ENCODE results near the gene EXTL2.
"Not testable (repeated sequence)": the region's sequence is repeated elsewhere in the genome, so short reads cannot be mapped to it uniquely, and the experiment has no call there.

Gene EXTL2, protein sequence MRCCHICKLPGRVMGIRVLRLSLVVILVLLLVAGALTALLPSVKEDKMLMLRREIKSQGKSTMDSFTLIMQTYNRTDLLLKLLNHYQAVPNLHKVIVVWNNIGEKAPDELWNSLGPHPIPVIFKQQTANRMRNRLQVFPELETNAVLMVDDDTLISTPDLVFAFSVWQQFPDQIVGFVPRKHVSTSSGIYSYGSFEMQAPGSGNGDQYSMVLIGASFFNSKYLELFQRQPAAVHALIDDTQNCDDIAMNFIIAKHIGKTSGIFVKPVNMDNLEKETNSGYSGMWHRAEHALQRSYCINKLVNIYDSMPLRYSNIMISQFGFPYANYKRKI

DNA sequence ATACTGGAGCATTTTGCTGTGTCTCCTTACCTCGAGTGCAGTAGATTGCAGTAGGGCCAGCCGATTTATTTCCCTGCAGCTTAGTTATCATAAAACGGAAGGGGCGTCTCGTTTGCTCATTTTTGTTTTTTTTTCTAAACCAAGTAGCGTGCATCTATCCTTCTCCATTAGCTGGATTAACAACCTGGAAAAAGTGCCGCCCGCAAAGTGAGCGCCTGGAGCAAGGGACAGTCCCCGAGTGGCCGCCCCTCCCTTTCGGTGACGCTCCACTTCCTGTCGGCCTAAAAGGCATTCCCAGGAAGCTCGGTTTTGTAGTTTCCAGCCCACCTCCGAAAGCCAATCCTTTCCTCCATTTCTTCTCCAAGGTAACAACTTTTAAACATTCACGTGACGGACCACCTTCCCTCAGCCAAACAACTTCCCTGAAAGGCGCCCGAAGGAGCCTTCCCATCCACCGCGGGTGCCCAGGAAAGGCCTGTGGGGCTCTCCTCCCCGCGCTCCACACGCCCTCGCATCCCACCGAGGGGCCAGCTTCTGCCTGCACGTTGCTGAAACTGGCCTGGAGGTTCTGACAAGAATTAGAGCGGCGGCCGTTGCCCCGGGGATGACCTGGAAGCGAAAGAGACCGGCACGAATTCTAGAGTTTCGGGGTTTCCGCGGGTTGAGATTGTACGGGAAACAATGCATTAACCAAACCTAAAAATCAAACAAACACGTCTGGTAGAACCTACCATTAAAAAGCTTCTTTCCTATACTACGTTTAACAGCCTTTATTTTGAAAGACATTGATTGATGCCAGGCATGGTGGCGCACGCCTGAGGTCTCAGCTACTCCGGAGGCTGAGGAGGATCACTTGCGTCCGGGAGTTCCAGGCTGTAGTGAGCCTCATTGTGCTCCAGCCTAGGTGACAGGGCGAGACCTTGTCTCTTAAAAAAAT, at the start of gene EXTL2:
EXTL2 (minus strand) TSS at position 240 of the 937 bp plus-strand sequence. CDS start 6,085 bp downstream, outside the sequence.
- DNase-seq, result peak; percentile 95

DNA sequence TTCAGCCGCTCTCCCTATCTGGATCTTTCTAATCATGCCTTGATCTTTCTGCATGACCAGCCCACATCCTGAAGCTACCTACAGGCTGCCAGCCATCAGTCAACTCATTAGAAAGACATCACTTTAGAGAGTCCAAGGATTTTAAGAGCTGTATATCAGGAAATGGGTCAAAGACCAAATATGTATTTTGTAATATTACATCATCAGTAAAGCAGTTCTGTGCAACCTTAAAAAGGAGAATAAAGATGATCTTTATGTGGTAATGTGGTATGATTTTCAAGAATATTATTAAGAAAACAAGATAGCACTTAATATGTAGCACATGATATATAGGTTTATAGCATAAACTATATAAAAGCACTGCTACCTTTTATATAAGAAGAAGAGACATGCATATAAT, 48.9 kb upstream of the EXTL2 start:
- DNase-seq, result no peak

GRCh38 chr1:100942304-100943046, 47.8 kb upstream of the EXTL2 start:
- no peak for DNase-seq

- no peak for DNase-seq
Observed at GRCh38 chr1:100941580-100942216, 47.1 kb upstream of the EXTL2 start.

GRCh38 chr1:100941098-100941527, 46.5 kb upstream of the EXTL2 start:
- DNase-seq, result no peak

DNA sequence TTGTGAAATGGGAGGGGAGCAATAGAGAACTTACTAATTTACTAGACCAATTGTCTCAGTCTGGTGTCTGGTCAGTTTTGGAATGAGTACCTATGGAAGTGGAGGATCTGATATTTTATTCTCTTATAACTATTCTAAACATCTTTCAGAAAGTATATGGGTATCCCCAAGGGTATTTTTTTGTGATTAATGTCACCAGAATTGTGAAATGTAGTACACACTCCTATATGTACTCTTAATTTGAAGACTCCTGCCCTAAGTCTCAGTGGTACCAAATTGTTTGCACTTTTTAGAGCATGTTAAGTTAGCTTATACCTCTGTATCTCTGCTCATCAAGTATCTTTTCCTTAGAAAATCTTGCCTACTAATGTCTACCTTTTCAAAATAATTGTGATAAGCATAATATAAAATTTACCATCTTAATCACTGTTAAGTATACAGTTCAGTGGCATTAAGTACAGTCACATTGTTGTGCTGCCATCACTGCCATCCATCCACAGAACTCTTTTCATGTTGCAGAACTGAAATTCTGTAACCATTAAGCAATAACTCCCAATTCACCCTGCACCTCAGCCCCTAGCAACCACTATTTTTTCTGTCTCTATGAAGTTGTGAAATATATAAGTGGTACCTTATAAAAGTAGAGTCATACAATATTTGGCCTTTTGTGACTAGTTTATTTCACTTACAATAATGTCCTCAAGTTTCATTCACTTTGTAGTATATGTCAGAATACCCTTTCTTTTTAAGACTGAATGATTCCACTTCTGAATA, 41.7 kb upstream of the EXTL2 start:
- no peak for DNase-seq

- not testable (repeated sequence) for DNase-seq
Observed at GRCh38 chr1:100933555-100933954, 38.9 kb upstream of the EXTL2 start.

DNA sequence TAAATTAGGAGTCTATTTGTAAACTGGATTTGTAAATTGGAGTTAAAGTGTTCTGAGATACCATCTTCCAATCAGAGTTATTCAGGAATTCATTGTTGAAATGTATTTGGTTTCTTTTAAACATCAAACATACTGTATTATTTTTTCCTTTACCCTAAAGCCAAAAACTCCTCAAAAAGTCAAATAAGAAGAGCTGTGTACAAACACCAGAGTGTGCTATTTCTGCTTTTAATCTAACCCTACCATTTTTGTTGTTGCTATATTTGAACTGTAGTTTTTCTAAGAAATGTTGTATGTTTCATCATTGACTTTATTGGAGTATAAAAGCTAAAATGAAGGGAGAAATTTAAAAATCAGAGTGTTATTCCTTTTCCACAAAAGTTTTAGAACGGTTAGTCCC, 37.1 kb upstream of the EXTL2 start:
- no peak for DNase-seq

GRCh38 chr1:100930494-100930893, 35.9 kb upstream of the EXTL2 start:
- no peak for DNase-seq

DNA sequence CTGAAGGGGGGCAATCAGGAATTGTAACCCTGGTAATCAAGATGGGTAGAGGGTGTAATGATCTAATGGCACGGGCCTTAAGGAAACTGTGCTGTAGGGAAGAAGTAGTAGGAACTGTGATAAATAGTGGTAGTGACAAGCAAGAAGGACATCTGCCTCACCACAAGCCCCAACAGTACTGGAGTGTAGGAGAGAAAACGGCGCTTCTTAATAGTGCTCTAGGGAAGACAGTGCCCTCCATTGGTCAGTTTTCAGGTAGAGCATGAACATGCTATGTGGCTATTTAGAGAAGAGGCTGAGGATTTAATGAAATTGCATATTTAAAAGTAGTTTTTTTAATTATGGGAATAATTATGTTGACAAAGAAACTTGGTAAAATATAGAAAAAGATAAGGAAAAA, 33.5 kb upstream of the EXTL2 start:
- DNase-seq, result no peak

- no peak for DNase-seq
Observed at GRCh38 chr1:100927276-100927675, 32.6 kb upstream of the EXTL2 start.

- DNase-seq, result no peak
Observed at GRCh38 chr1:100926240-100926639, 31.6 kb upstream of the EXTL2 start.

GRCh38 chr1:100924991-100925390, 30.3 kb upstream of the EXTL2 start:
- no peak for DNase-seq

DNA sequence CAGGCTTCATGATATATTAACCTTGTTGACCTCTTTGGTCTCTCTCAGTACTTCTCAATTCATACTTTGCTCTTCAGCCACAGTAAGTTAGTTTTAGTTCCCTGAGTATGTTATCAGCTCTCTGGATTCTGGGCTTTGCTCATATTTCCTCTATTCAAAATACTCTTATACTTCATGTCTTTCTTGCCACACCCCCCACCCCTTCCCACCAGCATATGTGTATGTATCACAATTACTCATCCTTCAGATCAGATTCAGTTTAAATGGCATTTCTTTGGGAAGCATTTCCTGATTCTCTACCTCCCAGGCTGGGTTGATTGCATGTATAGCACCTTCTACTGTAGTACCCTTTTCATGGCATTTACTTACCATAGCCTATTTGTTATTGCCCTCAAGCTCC, 29.6 kb upstream of the EXTL2 start:
- no peak for DNase-seq

DNA sequence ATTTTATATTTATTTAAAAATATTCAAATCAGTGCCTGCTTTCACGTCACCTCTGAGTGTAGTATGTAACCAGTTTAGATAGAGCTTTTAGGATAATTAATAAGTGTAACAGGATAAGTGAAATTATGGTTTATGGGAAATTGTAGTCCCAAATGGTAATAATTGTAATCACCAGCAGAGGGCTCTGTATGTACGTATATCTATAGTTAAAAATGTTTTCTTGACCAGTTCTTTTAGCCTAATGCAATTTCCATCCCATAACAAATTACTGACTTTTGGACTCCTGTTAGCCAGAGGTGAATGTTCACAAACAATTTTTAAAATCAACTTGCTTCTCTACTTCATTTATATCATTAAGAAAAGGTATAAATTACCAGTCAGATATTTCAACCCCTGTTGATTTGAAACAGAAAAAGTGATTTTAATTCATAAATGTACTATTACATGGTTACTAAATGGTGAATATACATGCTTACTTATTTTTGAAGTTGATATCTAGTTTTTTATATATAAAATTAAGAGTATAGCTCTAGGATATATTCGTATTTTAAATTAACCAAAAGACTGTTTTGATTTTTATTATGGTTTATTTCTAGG, 26.6 kb upstream of the EXTL2 start:
- DNase-seq, result peak; percentile 19

- no peak for DNase-seq
Observed at GRCh38 chr1:100912019-100912418, 17.4 kb upstream of the EXTL2 start.

DNA sequence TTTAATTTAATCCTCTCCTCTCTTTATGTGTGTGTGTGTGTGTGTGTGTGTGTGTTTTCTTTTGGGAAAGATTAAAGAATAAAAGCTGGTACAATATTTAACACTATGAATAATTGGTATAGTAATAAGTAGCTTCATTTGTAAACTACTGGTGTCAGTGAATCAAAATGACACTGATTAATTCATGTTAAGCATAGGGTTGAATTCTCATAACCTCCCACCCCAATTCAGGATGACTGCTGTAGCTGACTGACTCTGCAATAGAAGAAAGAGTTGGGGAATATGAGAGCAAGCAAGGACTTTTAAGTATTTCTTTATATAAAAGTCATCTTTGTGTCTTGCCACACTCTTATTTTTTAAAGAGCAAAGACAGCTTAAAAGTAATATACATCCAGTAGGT, 14.4 kb upstream of the EXTL2 start:
- no peak for DNase-seq

DNA sequence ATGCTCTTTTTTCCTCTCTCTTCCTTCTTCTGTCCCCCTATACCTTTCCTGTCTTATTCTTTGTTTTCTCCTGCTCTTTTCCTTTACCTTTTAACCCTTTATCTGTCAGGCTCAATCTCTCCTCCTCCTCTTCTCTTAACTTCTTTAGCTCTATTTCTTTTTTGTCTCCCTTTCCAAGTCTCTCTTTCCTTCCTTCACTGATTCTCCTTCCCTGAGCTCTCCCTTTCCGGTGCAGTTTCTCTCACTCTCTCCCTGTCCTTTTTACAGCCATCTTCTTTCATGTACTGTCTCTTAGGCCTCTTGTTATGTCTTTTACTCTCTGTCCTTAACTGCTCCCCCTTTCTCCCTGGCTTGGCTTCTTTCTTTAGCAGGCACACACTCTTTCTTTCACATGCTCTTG, 13.2 kb upstream of the EXTL2 start:
- DNase-seq, result no peak

DNA sequence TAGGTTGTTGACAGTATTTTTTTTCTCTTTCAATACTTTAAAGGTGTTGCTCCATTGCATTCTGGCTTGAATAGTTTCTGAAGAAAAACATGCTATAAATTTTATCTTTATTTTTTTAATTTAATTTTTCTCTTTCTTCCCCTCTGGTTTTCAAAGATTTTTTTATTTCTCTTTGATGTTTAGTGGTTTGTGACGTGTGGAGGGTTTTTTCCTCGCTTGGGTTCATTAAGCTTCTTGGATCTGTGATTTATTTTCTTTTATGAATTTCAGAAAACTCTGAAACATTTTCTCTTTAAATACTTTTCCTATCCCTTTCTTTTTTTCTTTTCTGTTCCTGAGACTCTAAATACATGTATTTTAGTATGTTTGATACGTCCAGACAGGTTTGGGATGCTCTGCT, 10.5 kb upstream of the EXTL2 start:
- no peak for DNase-seq

GRCh38 chr1:100904528-100904927, 9.9 kb upstream of the EXTL2 start:
- DNase-seq, result no peak

GRCh38 chr1:100903777-100904176, 9.1 kb upstream of the EXTL2 start:
- no peak for DNase-seq

- no peak for DNase-seq
Observed at GRCh38 chr1:100902365-100902764, 7.7 kb upstream of the EXTL2 start.
